Muscle of arm (tissue), 12 donors: ENCODE measurements around the gene MUC5B. TPM values are rescaled to one million over a fixed set of nuclear protein-coding genes. Genes with fewer than 3 reads are reported as not detected.
"Not testable (repeated sequence)": the region's sequence is repeated elsewhere in the genome, so short reads cannot be mapped to it uniquely, and the experiment has no call there.

Source experiments
- DNase-seq: peaks from one replicate; pipeline ENCODE4 v3.0.0-alpha.2; 2013
- polyA plus RNA-seq, 12 donors: library from polyadenylated mRNA; unstranded; fragments of 120-200 nt; gene quantifications; one replicate each; pipeline ENCODE4 v1.2.1, GENCODE V29; 2013; ENCODE audit not compliant: insufficient read length in 12 of 12

Gene MUC5B
- polyA plus RNA-seq, 12 donors: 0.01 to 12.7 (median 0.16) TPM; not detected in 5

DNA sequence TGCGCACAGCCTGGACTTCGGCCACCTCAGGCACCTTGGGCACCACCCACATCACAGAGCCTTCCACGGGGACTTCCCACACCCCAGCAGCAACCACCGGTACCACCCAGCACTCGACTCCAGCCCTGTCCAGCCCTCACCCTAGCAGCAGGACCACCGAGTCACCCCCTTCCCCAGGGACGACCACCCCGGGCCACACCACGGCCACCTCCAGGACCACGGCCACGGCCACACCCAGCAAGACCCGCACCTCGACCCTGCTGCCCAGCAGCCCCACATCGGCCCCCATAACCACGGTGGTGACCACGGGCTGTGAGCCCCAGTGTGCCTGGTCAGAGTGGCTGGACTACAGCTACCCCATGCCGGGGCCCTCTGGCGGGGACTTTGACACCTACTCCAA is 26.1 kb downstream of the MUC5B start:
- DNase-seq: not testable (repeated sequence)

DNA sequence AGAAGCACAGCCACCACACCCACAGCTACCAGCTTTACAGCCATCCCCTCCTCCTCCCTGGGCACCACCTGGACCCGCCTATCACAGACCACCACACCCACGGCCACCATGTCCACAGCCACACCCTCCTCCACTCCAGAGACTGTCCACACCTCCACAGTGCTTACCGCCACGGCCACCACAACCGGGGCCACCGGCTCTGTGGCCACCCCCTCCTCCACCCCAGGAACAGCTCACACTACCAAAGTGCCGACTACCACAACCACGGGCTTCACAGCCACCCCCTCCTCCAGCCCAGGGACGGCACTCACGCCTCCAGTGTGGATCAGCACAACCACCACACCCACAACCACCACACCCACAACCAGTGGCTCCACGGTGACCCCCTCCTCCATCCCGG is 27.5 kb downstream of the MUC5B start:
- DNase-seq: not testable (repeated sequence)

DNA sequence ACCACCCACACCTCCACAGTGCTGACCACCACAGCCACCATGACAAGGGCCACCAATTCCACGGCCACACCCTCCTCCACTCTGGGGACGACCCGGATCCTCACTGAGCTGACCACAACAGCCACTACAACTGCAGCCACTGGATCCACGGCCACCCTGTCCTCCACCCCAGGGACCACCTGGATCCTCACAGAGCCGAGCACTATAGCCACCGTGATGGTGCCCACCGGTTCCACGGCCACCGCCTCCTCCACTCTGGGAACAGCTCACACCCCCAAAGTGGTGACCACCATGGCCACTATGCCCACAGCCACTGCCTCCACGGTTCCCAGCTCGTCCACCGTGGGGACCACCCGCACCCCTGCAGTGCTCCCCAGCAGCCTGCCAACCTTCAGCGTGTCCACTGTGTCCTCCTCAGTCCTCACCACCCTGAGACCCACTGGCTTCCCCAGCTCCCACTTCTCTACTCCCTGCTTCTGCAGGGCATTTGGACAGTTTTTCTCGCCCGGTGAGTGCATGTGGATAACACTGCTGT is 28.4 kb downstream of the MUC5B start:
- DNase-seq: no peak

- DNase-seq: no peak
These were observed 29.7 kb downstream of the MUC5B start for GRCh38 chr11:1252371-1253102.

- no peak for DNase-seq
These were observed 30.2 kb downstream of the MUC5B start for GRCh38 chr11:1253103-1253485.

DNA sequence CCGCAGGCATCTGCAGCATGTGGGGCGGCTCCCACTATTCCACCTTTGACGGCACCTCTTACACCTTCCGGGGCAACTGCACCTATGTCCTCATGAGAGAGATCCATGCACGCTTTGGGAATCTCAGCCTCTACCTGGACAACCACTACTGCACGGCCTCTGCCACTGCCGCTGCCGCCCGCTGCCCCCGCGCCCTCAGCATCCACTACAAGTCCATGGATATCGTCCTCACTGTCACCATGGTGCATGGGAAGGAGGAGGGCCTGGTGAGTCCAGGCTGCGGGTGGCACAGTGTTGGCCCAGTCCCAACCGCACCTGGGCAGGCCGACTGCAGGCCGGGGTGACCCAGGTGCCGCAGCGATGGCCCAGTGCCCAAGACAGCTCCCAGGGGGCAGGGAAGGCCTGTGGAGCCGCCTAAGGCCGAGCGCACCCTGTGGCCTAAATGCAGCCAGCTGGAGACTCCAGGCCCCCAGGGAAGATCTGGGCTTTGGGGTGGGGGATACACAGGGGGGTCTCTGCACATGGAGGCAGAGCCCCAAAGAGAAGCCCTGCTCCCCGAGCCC is 31.3 kb downstream of the MUC5B start:
- DNase-seq: no peak

DNA sequence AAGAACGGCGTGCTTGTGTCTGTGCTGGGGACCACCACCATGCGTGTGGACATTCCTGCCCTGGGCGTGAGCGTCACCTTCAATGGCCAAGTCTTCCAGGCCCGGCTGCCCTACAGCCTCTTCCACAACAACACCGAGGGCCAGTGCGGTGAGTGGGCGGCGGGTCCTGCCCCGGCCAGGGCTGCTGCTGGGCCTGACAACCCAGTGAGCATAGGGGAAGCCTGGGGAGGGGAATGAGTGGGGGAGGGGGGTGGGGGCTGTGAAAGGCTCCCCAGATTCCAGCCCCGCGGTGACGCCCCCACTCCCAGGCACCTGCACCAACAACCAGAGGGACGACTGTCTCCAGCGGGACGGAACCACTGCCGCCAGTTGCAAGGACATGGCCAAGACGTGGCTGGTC is 31.9 kb downstream of the MUC5B start:
- DNase-seq: no peak

GRCh38 chr11:1255151-1255550 is 32.3 kb downstream of the MUC5B start:
- DNase-seq: no peak

DNA sequence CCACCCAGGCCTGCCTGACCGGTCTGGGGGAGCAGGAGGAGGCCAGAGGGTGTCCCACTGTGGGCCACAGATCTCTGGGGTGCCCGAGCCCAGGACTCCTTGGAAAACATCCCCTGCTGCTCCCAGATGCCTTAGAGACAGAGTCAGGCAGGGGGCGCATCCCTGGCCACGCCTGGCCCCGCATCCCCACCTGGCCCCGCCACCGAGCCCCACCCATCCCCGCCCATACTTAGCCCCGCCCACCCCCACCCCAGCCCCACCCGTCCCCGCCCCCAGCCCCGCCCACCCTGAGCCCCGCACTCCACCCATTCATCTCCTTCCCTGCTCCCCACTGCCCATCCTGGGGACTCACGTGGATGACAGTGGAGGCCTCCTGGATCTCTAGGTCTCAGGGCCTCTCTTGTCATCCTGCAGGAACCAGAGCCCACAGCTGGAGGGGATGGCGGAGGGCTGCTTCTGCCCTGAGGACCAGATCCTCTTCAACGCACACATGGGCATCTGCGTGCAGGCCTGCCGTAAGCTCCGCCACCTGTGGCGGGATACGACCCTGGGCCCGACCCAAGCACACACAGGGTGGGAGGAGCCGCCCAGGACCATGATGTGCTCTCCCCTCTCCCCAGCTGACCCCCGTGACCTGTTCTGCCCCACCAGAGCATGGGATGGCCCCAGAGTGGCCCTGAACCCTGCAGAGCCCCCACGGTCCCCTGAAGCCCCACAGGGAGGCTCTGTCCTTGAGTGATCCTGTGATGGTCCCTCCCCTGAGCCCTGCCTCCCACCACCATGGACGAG is 33.6 kb downstream of the MUC5B start:
- DNase-seq: no peak

DNA sequence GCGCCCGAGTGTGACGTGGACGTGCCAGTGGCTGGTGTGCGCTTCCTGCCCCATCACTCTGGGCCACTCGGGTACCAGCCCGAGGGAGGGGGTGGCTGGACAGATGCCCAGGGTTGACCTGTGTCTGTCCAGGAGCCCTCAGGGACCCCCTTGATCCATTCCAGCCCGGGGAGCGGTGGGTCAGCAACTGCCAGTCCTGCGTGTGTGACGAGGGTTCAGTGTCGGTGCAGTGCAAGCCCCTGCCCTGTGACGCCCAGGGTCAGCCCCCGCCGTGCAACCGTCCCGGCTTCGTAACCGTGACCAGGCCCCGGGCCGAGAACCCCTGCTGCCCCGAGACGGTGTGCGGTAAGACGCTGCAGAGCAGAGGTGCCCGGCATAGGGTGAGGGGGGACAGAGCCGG is 34.5 kb downstream of the MUC5B start:
- DNase-seq: no peak

GRCh38 chr11:1257916-1258315 is 35.0 kb downstream of the MUC5B start:
- DNase-seq: no peak

DNA sequence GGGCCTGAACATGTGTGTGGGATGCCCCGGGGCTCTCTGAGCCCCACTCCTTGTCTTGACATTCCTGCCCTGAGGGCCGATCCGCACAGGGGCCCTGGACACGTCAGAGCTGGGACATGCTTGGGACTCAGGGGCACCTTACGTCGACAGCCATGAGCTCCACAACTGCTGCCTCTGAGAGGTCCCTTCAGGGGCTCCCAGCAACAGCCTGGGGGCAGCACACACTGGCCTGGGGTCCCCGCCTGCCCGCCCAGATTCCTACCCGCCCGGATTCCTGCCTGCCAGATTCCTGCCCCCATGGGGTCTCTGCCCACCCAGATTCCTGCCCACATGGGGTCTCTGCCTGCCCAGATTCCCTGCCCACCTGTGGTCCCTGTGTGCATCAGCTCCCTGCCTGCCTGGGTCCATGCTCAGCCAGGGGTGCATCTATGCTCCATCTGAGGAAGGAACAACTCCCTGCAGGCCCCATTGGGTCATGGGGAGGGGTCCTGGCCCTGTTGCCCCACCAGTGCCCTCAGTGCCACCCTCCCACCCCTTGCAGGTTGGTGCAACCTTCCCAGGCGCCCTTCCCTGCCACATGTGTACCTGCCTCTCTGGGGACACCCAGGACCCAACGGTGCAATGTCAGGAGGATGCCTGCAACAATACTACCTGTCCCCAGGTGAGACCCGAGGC is 35.7 kb downstream of the MUC5B start:
- DNase-seq: no peak

DNA sequence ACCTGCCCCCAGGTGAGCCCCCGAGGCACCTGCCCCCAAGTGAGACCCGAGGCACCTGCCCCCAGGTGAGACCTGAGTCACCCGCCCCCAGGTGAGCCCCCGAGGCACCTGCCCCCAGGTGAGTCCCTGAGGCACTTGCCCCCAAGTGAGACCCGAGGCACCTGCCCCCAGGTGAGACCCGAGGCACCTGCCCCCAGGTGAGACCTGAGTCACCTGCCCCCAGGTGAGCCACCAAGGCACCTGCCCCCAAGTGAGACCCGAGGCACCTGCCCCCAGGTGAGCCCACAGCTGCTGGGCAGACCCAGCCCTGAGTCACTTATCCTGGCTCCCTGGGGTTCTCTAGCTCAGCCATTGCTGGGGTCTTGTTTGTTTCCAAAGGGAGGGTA is 36.2 kb downstream of the MUC5B start:
- DNase-seq: no peak

GRCh38 chr11:1259561-1259960 is 36.7 kb downstream of the MUC5B start:
- no peak for DNase-seq

DNA sequence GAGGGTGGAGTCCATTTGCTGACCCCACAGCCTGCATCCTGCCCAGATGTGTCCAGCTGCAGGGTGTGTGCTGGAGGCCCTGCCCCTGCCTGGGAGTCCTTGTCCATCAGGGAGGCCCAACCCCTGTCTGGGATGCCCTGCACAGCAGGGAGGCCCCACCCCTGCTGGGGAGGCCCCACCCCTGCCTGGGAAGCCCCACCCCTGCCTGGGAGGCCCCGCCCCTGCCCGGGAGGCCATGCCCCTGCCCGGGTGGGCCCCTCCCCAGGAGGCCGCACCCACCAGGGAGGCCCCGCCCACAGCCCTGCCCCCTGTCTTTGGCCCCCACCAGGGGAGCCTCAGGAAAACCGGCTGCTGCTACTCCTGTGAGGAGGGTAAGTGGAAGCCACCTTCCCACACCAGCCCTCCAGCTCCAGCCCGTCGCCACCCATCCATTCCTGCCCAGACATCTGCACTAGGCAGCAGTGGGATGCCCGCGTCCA is 37.2 kb downstream of the MUC5B start:
- DNase-seq: no peak

- no peak for DNase-seq
These were observed 37.8 kb downstream of the MUC5B start for GRCh38 chr11:1260620-1261019.

- DNase-seq: no peak
These were observed 38.6 kb downstream of the MUC5B start for GRCh38 chr11:1261241-1262071.

GRCh38 chr11:1262172-1263006 is 39.5 kb downstream of the MUC5B start:
- DNase-seq: peak; percentile 88

- DNase-seq: no peak
These were observed 40.1 kb downstream of the MUC5B start for GRCh38 chr11:1263010-1263409.

- DNase-seq: peak; percentile 27
These were observed 41.6 kb downstream of the MUC5B start for GRCh38 chr11:1264444-1264843.
